Mucosa of stomach (tissue), 1 donor: ENCODE data around the gene MICAL3.
"Not testable (repeated sequence)": the region's sequence is repeated elsewhere in the genome, so short reads cannot be mapped to it uniquely, and the experiment has no call there.

Source experiments
- H3K27me3 ChIP-seq: one replicate; pipeline ENCODE4 v1.7.0; 2013; ENCODE audit warnings: mild to moderate bottlenecking, low read length; ENCODE audit not compliant: control insufficient read depth, insufficient read depth
- H3K36me3 ChIP-seq: one replicate; pipeline ENCODE4 v1.7.0; 2013; ENCODE audit warnings: low read length; ENCODE audit not compliant: control insufficient read depth, insufficient read depth
- H3K4me1 ChIP-seq: one replicate; pipeline ENCODE4 v1.7.0; 2013; ENCODE audit warnings: mild to moderate bottlenecking, low read length; ENCODE audit not compliant: control insufficient read depth, insufficient read depth
- H3K4me3 ChIP-seq: one replicate; pipeline ENCODE4 v1.7.0; 2013; ENCODE audit warnings: low read length
- H3K9ac ChIP-seq: one replicate; pipeline ENCODE4 v1.7.0; 2013; ENCODE audit warnings: mild to moderate bottlenecking, low read length, moderate library complexity
- H3K9me3 ChIP-seq: one replicate; pipeline ENCODE4 v1.7.0; 2013; ENCODE audit warnings: mild to moderate bottlenecking, low read length, moderate library complexity; ENCODE audit not compliant: control insufficient read depth
- donor health status: Pancreatic carcinoma.

Gene MICAL3

DNA sequence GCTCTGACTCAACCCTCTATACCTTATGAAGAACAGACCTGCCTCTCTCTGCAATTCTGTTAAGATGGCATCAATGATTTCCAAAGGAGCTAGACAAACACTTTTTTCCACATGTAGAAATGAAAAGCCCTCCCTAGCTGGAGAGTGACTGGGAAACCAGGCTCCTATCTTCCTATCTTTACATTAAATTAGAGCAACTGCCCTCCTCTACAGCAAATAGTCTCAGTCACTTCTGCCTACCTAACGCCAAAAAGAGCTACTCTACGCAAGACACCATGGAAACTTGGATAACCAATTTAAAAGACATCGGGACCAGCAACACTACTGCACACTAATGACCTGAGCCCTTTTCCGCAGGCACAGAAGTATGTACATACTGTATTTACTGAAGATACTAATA lies 84.8 kb downstream of the MICAL3 start:
- Histone ChIP-seq H3K27me3 (no peaks in the 10 kb centered on the region), H3K4me3 (no peak overlapping the region), H3K9ac (no peak overlapping the region), H3K4me1 (peaks cover 13% of the 10 kb centered on the region), H3K36me3 (no peaks in the 10 kb centered on the region), H3K9me3 (no peaks in the 10 kb centered on the region)

GRCh38 chr22:17939011-17939410 lies 85.3 kb downstream of the MICAL3 start:
- no peak overlapping the region for H3K9ac ChIP-seq
- no peak overlapping the region for H3K4me3 ChIP-seq
- no peaks in the 10 kb centered on the region for H3K36me3 ChIP-seq
- no peaks in the 10 kb centered on the region for H3K9me3 ChIP-seq
- no peaks in the 10 kb centered on the region for H3K27me3 ChIP-seq
- peaks cover 11% of the 10 kb centered on the region for H3K4me1 ChIP-seq

DNA sequence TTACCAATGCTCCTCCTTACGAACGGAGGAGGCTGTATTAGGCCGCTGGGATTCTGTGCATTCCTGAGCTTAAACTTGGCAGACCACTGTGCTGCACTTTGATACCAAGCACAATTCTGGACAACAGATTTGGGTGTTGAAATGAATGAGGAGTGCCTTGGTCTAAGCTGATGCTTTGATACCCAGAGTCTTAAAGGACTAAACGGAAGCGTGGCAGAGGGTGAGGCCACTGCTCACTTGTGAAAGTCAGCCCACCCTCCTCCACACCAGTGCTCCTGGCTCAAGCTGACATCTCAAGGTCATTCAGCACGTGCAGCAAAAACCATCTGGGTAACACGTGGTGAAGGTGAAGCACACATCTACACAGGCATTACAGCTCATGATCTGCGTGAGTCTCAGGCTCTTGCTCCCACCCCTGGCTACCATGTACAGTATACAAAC lies 85.9 kb downstream of the MICAL3 start:
- Histone ChIP-seq H3K27me3 (no peaks in the 10 kb centered on the region), H3K36me3 (no peaks in the 10 kb centered on the region), H3K4me1 (peaks cover 6% of the 10 kb centered on the region), H3K9ac (no peak overlapping the region), H3K4me3 (no peak overlapping the region), H3K9me3 (no peaks in the 10 kb centered on the region)

DNA sequence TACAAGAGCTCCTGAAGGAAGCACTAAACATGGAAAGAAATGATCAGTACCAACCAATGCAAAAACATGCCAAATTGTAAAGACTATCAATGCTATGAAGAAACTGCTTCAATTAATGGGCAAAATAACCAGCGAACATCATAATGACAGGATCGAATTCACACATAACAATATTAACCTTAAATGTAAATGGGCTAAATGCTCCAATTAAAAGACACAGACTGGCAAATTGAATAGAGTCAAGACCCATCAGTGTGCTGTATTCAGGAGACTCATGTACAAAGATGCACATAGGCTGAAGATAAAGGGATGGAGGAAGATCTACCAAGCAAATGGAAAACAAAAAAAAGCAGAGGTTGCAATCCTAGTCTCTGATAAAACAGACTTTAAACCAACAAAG lies 91.9 kb downstream of the MICAL3 start:
- H3K4me1 ChIP-seq, H3K36me3 ChIP-seq, H3K4me3 ChIP-seq, H3K27me3 ChIP-seq, H3K9me3 ChIP-seq, H3K9ac ChIP-seq: not testable (repeated sequence)

- H3K4me1 ChIP-seq = peaks cover 7% of the 10 kb centered on the region
These were observed 92.9 kb downstream of the MICAL3 start for GRCh38 chr22:17931400-17931825.

DNA sequence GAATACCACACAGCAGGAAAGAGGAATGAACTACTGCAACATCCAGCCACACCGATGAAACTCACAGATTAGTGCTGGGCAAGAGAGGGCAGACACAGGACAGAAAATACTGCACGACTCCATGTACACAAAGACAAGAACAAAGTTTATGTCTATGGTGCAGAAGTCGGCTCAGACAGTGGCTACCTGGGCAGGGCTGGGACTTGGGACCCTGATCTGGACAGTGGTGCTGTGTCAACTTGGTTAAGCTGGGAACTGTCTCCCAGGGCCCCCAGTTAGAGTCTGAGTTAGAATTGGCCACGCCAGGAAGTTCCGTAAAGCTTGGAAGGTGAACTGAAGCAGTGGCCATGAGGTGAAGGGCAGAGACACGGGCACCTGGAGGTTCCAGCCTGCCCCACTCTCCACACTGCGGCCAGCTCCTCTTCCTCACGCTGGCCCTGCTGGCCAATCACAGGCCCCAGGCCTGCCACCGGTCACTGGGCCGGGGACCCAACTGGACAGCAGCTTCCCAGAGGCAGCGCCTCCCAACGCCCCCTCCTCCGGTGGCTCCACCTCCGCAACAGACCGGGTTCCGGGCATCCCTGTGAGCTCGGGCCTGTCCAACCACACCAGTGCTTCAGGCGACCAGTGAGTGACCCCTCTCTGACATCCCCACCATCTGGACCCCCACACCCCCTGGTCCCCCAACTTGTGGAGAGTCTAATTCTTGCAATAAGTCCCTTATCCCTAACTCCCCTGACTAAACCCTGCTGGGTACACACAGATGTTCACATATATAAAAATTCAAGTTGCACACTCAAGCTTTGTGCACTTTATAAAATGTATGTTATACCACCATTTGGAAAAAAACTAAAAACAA lies 93.7 kb downstream of the MICAL3 start:
- H3K4me1 ChIP-seq = peaks cover 7% of the 10 kb centered on the region
- H3K9me3 ChIP-seq = no peaks in the 10 kb centered on the region
- H3K4me3 ChIP-seq = no peak overlapping the region
- no peaks in the 10 kb centered on the region for H3K36me3 ChIP-seq
- no peaks in the 10 kb centered on the region for H3K27me3 ChIP-seq
- no peak overlapping the region for H3K9ac ChIP-seq

More at GRCh38 chr22:17931400-17931825, 92.9 kb downstream of the MICAL3 start:
- Histone ChIP-seq H3K9me3 (no peaks in the 10 kb centered on the region), H3K27me3 (no peaks in the 10 kb centered on the region), H3K9ac (no peak overlapping the region), H3K36me3 (no peaks in the 10 kb centered on the region), H3K4me3 (no peak overlapping the region)

DNA sequence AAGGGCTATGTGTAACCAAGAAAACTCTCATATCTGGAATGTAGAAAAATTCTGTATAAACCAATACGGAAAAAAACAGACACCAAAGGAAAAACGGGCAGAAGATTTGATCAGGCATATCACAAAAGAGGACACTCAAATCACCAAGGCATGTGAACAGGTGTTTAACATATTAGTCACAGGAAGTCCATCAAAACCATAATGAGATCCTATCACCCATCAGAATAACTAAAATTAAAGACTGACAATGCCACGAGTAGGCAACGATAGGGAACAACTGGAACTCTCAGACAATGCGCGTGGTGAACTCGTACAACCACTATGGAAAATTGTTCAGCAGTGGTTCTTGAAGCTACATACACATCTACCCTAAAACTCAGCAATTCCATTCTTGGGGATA lies 94.5 kb downstream of the MICAL3 start:
- Histone ChIP-seq H3K36me3 (no peaks in the 10 kb centered on the region), H3K27me3 (no peaks in the 10 kb centered on the region), H3K4me3 (no peak overlapping the region), H3K4me1 (peaks cover 7% of the 10 kb centered on the region), H3K9me3 (no peaks in the 10 kb centered on the region), H3K9ac (no peak overlapping the region)

GRCh38 chr22:17928391-17928790 lies 96.0 kb downstream of the MICAL3 start:
- no peaks in the 10 kb centered on the region for H3K9me3 ChIP-seq
- H3K4me1 ChIP-seq = peaks cover 10% of the 10 kb centered on the region
- no peak overlapping the region for H3K4me3 ChIP-seq
- H3K9ac ChIP-seq = no peak overlapping the region
- H3K36me3 ChIP-seq = no peaks in the 10 kb centered on the region
- H3K27me3 ChIP-seq = no peaks in the 10 kb centered on the region

GRCh38 chr22:17927062-17927461 lies 97.3 kb downstream of the MICAL3 start:
- Histone ChIP-seq H3K9me3 (no peaks in the 10 kb centered on the region), H3K4me1 (peaks cover 16% of the 10 kb centered on the region), H3K27me3 (no peaks in the 10 kb centered on the region)

DNA sequence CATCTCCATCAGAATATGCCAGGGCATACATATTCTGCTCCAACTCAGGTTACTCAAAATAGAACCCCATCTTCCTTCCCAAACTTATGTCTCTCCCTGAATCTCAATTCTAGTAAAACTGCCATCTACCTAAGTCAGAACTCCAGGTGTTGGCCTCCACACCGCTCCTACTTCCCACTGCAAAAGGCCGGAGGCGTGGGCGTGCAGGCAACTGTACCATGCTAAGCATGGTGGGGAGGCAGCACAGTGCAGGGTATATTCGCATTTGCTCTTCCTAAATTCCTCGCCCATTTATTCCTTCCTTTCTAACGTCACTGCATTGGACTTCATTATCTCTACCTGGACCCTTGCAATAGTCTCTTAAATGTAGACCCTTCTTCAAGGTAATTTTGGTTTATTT lies 97.8 kb downstream of the MICAL3 start:
- H3K4me1 ChIP-seq = peaks cover 19% of the 10 kb centered on the region
- H3K36me3 ChIP-seq = no peaks in the 10 kb centered on the region
- H3K9ac ChIP-seq = no peak overlapping the region
- no peaks in the 10 kb centered on the region for H3K27me3 ChIP-seq
- H3K4me3 ChIP-seq = no peak overlapping the region
- no peaks in the 10 kb centered on the region for H3K9me3 ChIP-seq

More at GRCh38 chr22:17927062-17927461, 97.3 kb downstream of the MICAL3 start:
- Histone ChIP-seq H3K36me3 (no peaks in the 10 kb centered on the region), H3K9ac (no peak overlapping the region), H3K4me3 (no peak overlapping the region)

- Histone ChIP-seq H3K9me3 (no peaks in the 10 kb centered on the region), H3K4me3 (no peak overlapping the region), H3K9ac (no peak overlapping the region), H3K4me1 (peaks cover 18% of the 10 kb centered on the region), H3K27me3 (no peaks in the 10 kb centered on the region), H3K36me3 (no peaks in the 10 kb centered on the region)
These were observed 98.9 kb downstream of the MICAL3 start for GRCh38 chr22:17925431-17925841.

- peaks cover 24% of the 10 kb centered on the region for H3K4me1 ChIP-seq
These were observed 99.5 kb downstream of the MICAL3 start for GRCh38 chr22:17924735-17925364.

More at GRCh38 chr22:17924735-17925364, 99.5 kb downstream of the MICAL3 start:
- no peaks in the 10 kb centered on the region for H3K9me3 ChIP-seq
- no peaks in the 10 kb centered on the region for H3K27me3 ChIP-seq
- no peaks in the 10 kb centered on the region for H3K36me3 ChIP-seq
- H3K9ac ChIP-seq = no peak overlapping the region
- H3K4me3 ChIP-seq = no peak overlapping the region
